COLO829 (cell line): Measurements from ENCODE around the gene SART1.

Experiments used
- DNase-seq: peaks from one replicate; pipeline ENCODE4 v3.0.0; 2012; ENCODE audit warnings: low spot score

The SART1 gene

GRCh38 chr11:65961267-65962140 lies at the start of gene SART1:
Gene SART1, plus strand, starts transcription at chr11:65961734. Its CDS starts 47 bp downstream, at chr11:65961781.
- peak; percentile 99 for DNase-seq

- DNase-seq: no peak
These were observed 48.7 kb upstream of the SART1 start for GRCh38 chr11:65912845-65913244.

GRCh38 chr11:65915101-65915820 lies 46.3 kb upstream of the SART1 start:
- DNase-seq: no peak

GRCh38 chr11:65915821-65916251 lies 45.7 kb upstream of the SART1 start:
- DNase-seq: peak; percentile 97

- no peak for DNase-seq
These were observed 45.1 kb upstream of the SART1 start for GRCh38 chr11:65916391-65916790.

GRCh38 chr11:65917077-65917433 lies 44.5 kb upstream of the SART1 start:
- DNase-seq: no peak

GRCh38 chr11:65917434-65918210 lies 43.9 kb upstream of the SART1 start:
- DNase-seq: no peak

- DNase-seq: no peak
These were observed 43.1 kb upstream of the SART1 start, which contains the start of gene C11orf68 for GRCh38 chr11:65918211-65919140. Gene C11orf68, minus strand, starts transcription at chr11:65919062. Its CDS starts 31 bp downstream, at chr11:65919031.

GRCh38 chr11:65919141-65919572 lies 42.4 kb upstream of the SART1 start, which contains the start of gene DRAP1:
Gene DRAP1, plus strand, starts transcription at chr11:65919426. Its CDS starts 76 bp downstream, at chr11:65919502.
- DNase-seq: peak; percentile 94

- DNase-seq: no peak
These were observed 41.8 kb upstream of the SART1 start for GRCh38 chr11:65919573-65920371.

GRCh38 chr11:65920372-65920802 lies 41.1 kb upstream of the SART1 start:
- DNase-seq: no peak

- no peak for DNase-seq
These were observed 40.4 kb upstream of the SART1 start for GRCh38 chr11:65921033-65921555.

- no peak for DNase-seq
These were observed 39.7 kb upstream of the SART1 start for GRCh38 chr11:65921876-65922275.

- no peak for DNase-seq
These were observed 39.0 kb upstream of the SART1 start for GRCh38 chr11:65922565-65922964.

GRCh38 chr11:65925397-65925796 lies 36.1 kb upstream of the SART1 start:
- DNase-seq: no peak

GRCh38 chr11:65927904-65928397 lies 33.6 kb upstream of the SART1 start:
- no peak for DNase-seq

GRCh38 chr11:65928667-65929066 lies 32.9 kb upstream of the SART1 start:
- no peak for DNase-seq

- DNase-seq: no peak
These were observed 29.6 kb upstream of the SART1 start for GRCh38 chr11:65931773-65932557.

- DNase-seq: no peak
These were observed 29.0 kb upstream of the SART1 start for GRCh38 chr11:65932558-65932919.
